Heart left ventricle (tissue), 16 donors: Measurements from ENCODE around the gene MRPS23. TPM values are rescaled to one million over a fixed set of nuclear protein-coding genes. Genes with fewer than 3 reads are reported as not detected.

Source experiments
- ATAC-seq, 4 donors: fragments of 200-7000 bp; cut with Tn5 transposase; one replicate each; pipeline ENCODE4 v1.9.1; 2020 to 2022; ENCODE audit warnings: moderate library complexity in 4 of 4, mild to moderate bottlenecking in 3 of 4, moderate number of reproducible peaks in 1 of 4
- DNase-seq, 5 donors: peaks; one replicate each; pipeline ENCODE4 v3.0.0-alpha.2; 2020
- H3K27ac ChIP-seq, 12 donors: fragments of 200-600 bp; sonication (generic) in 4 of 12; one replicate each; pipeline versions ENCODE4 v1.5.0 to v1.8.0; 2016 to 2022; ENCODE audit warnings: mild to moderate bottlenecking in 2 of 12
- H3K27me3 ChIP-seq, 9 donors: fragments of 200-600 bp; sonication (generic) in 2 of 9; one replicate each; pipeline versions ENCODE4 v1.5.1 to v1.8.0; 2016 to 2022; ENCODE audit warnings: mild to moderate bottlenecking in 3 of 9
- H3K36me3 ChIP-seq, 9 donors: fragments of 200-600 bp; sonication (generic) in 2 of 9; one replicate each; pipeline versions ENCODE4 v1.5.0 to v1.8.0; 2018 to 2022; ENCODE audit warnings: mild to moderate bottlenecking in 2 of 9
- H3K4me1 ChIP-seq, 12 donors: fragments of 200-600 bp; sonication (generic) in 4 of 12; one replicate each; pipeline versions ENCODE4 v1.5.0 to v1.8.0; 2016 to 2022; ENCODE audit warnings: mild to moderate bottlenecking in 3 of 12
- H3K4me3 ChIP-seq, 12 donors: fragments of 200-600 bp; sonication (generic) in 4 of 12; one replicate each; pipeline versions ENCODE4 v1.5.0 to v1.8.0; 2017 to 2022; ENCODE audit warnings: mild to moderate bottlenecking in 9 of 12, moderate library complexity in 4 of 12
- H3K9me3 ChIP-seq, 12 donors: fragments of 200-600 bp; sonication (generic) in 4 of 12; one replicate each; pipeline versions ENCODE4 v1.5.0 to v1.8.0; 2016 to 2022; ENCODE audit warnings: mild to moderate bottlenecking in 1 of 12
- POLR2A ChIP-seq, 2 donors: fragments of 450-650 bp; IDR thresholded peaks; one replicate each; pipeline ENCODE4 v1.6.1; 2017; ENCODE audit warnings: antibody characterized with exemption in 2 of 2, mild to moderate bottlenecking in 2 of 2, moderate library complexity in 2 of 2
- WGBS, 4 donors: extraction: QIAGEN DNeasy Blood & Tissue Kit in 2 of 4; methylation state at CpG; one replicate each; pipeline versions ENCODE4 v1.1.5 to v1.1.7; 2013 to 2018; 5-methylcytosine and 5-hydroxymethylcytosine counted together
- intact Hi-C, 10 donors: fragments of 100-400 bp; cut with DNase I; formaldehyde crosslinking; loops; one replicate each; pipeline versions ENCODE4 v1.11.1 to v1.14.2; 2022
- polyA plus RNA-seq, 2 donors: library from polyadenylated mRNA; stranded (reverse); fragments of 200-250 nt; gene quantifications; one replicate each; pipeline ENCODE4 v1.2.3, GENCODE V29; 2013
- total RNA-seq, 9 donors: library from RNA; depleted of rRNA in 2 of 9; stranded (reverse); fragments of >200 nt in 2 of 9; fragmentation: NEBNext Ultra II Directional in 3 of 9; extraction: Animal tissue kit (Norgen Biotek cat#: 25700) in 3 of 9; gene quantifications; one replicate each; pipeline versions ENCODE4 v1.1.0 to v1.2.4, GENCODE V29; 2016 to 2023
- TF ChIP-seq, protein P1 (sequence below), 12 donors: fragments of 200-600 bp; sonication (generic) in 4 of 12; IDR thresholded peaks; one replicate each; pipeline versions ENCODE4 v1.5.0 to v1.8.0; 2018 to 2022; ENCODE audit warnings: antibody characterized with exemption in 12 of 12, mild to moderate bottlenecking in 5 of 12
- donor health status: ischemic (EF 13 %, LVEDD 7.1; RV severe dilation, severe dysfunction).
- donor health status: healthy with polysubstance abuse.
- donor health status: DM: no; HTN: yes; CAD: no.
- donor health status: DM: no; HTN: no; CAD: no.
- donor health status: ischemic (EF 25% LVEDD 6.9; RV normal size, moderate dysfunction).
- donor health status: ischemic (EF 25% LVEDD 5.7; RV mildly dilated, moderate dysfunction).
- donor health status: healthy.
- donor health status: DM: yes; HTN: yes; CAD: no.
- donor health status: ischemic (EF 35%, LVEDD 5.7; RV mildly dilated, moderate dysfunction).
- donor health status: nonischemic (EF 11% LVEDD 7.7; RV severe dilation, severe dysfunction).
- donor health status: DM: yes; HTN: yes; CAD: no.
- donor health status: PGD.
- donor health status: ischemic (EF 29% LVEDD 5.4; RV normal size, mild dysfunction).
- donor health status: nonischemic (EF 23%, LVEDD 6.1; RV moderate dilation, normal function).

Gene MRPS23
- total and polyA plus RNA-seq, 11 donors = 23.9 to 207 (median 71.8) TPM

- H3K4me3 ChIP-seq = no peak overlapping the region
- ATAC-seq (no peak), DNase-seq (peak in 1 of 5 donors; percentile 41)
- H3K4me1 ChIP-seq = peaks cover 6 to 57% (median 51%) of the 10 kb centered on the region in 12 donors
- no peaks in the 10 kb centered on the region for H3K27me3 ChIP-seq
- H3K36me3 ChIP-seq = peaks cover 0 to 20% (median 16%) of the 10 kb centered on the region in 9 donors
- H3K9me3 ChIP-seq = no peaks in the 10 kb centered on the region
- intact Hi-C loops = no loop called here
- H3K27ac ChIP-seq = peak overlapping the region in 10 of 12 donors; percentile 92 to 100 (median 97)
- no peak for TF ChIP-seq POLR2A (IDR thresholded peaks at IDR 0.05)
- TF ChIP-seq, protein P1, sequence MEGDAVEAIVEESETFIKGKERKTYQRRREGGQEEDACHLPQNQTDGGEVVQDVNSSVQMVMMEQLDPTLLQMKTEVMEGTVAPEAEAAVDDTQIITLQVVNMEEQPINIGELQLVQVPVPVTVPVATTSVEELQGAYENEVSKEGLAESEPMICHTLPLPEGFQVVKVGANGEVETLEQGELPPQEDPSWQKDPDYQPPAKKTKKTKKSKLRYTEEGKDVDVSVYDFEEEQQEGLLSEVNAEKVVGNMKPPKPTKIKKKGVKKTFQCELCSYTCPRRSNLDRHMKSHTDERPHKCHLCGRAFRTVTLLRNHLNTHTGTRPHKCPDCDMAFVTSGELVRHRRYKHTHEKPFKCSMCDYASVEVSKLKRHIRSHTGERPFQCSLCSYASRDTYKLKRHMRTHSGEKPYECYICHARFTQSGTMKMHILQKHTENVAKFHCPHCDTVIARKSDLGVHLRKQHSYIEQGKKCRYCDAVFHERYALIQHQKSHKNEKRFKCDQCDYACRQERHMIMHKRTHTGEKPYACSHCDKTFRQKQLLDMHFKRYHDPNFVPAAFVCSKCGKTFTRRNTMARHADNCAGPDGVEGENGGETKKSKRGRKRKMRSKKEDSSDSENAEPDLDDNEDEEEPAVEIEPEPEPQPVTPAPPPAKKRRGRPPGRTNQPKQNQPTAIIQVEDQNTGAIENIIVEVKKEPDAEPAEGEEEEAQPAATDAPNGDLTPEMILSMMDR (IDR thresholded peaks at IDR 0.05) = no peak
- WGBS, 4 donors = 68 to 74% (median 69%) methylated on average over 12 of the region's 12 CpGs
Measured at GRCh38 chr17:57888311-57889216, 38.7 kb upstream of the MRPS23 start.

DNA sequence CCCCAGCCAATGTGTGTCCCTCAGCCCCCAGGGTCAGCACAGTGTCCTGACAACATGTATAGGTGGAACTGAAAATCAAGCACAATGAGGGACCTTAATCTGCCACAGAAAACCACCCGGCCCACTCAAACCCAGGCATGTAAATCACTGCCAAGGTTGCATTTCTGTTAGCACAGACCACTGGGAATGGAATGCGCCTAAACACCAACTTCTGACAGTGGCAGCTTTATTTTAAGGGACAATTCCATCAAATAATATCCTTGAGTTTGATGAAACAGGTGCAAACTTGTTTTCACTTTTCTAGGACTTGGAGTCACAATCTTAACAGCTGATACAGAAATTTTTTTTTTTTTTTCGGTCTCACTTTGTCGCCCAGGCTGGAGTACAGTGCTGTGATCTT lies 37.3 kb upstream of the MRPS23 start:
- 91 to 96% (median 92%) methylated on average over 4 of the region's 4 CpGs for WGBS, 4 donors

DNA sequence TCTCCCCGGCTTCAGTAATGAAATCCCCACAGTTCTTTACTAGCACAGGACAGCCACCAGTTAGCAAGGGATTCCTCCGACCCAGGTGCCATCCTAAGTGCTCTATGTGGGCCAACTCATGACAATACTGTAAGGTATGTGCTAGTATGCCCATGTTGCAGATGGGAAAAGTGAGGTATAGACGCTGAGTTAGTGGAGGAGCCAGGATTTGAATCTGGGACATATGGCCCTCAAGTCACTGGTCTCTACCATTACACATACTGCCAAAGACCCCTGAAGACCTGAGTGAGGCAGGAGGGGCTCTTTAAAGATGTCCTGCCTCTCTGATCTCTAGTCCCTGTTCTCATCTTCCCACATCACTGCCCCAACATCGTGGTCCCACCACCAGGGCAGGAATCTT lies 36.2 kb upstream of the MRPS23 start:
- WGBS, 4 donors = 91 to 92% (median 91%) methylated on average over 4 of the region's 4 CpGs
- DNase-seq (no peak), ATAC-seq (no peak)
- Histone ChIP-seq H3K27ac (no peak overlapping the region), H3K27me3 (no peaks in the 10 kb centered on the region), H3K4me3 (no peak overlapping the region), H3K9me3 (peaks cover 0 to 4% (median 0%) of the 10 kb centered on the region in 12 donors), H3K36me3 (peaks cover 0 to 31% (median 22%) of the 10 kb centered on the region in 9 donors), H3K4me1 (peaks cover 7 to 46% (median 38%) of the 10 kb centered on the region in 12 donors)
- intact Hi-C loops = no loop called here
- TF ChIP-seq POLR2A (IDR thresholded peaks at IDR 0.05) = no peak
- TF ChIP-seq, protein P1 (IDR thresholded peaks at IDR 0.05) = no peak

More for the DNA sequence above, 37.3 kb upstream of the MRPS23 start:
- no peak for DNase-seq
- intact Hi-C loops = no loop called here
- Histone ChIP-seq H3K36me3 (peaks cover 0 to 31% (median 22%) of the 10 kb centered on the region in 9 donors), H3K4me3 (no peak overlapping the region), H3K9me3 (peaks cover 0 to 4% (median 0%) of the 10 kb centered on the region in 12 donors), H3K4me1 (peaks cover 2 to 46% (median 39%) of the 10 kb centered on the region in 12 donors), H3K27me3 (no peaks in the 10 kb centered on the region), H3K27ac (peak overlapping the region in 1 of 12 donors; percentile 28)
- ATAC-seq = no peak
- TF ChIP-seq, protein P1 (IDR thresholded peaks at IDR 0.05) = no peak
- no peak for TF ChIP-seq POLR2A (IDR thresholded peaks at IDR 0.05)

- peaks cover 0 to 4% (median 0%) of the 10 kb centered on the region in 12 donors for H3K9me3 ChIP-seq
- H3K27ac ChIP-seq = no peak overlapping the region
- no peak for DNase-seq
- no peak for ATAC-seq
- H3K27me3 ChIP-seq = no peaks in the 10 kb centered on the region
- H3K4me1 ChIP-seq = peaks cover 7 to 46% (median 35%) of the 10 kb centered on the region in 12 donors
- intact Hi-C loops = no loop called here
- WGBS, 4 donors = 88 to 92% (median 91%) methylated on average over 42 to 67 of the region's 67 CpGs
- H3K4me3 ChIP-seq = no peak overlapping the region
- no peak for TF ChIP-seq POLR2A (IDR thresholded peaks at IDR 0.05)
- TF ChIP-seq, protein P1 (IDR thresholded peaks at IDR 0.05) = no peak
- H3K36me3 ChIP-seq = peaks cover 0 to 34% (median 22%) of the 10 kb centered on the region in 9 donors
Measured at GRCh38 chr17:57885148-57885915, 35.5 kb upstream of the MRPS23 start.
